HEK293 (cell line): ENCODE results near the gene MSH2.

Source experiments
- CTCF ChIA-PET: fragments of 350-600 bp; formaldehyde crosslinking; extraction: SDS; loops from one replicate; lab custom pipeline; 2021; ENCODE audit warnings: antibody characterized with exemption; lab: Yijun Ruan, JAX
- POLR2A ChIA-PET: fragments of 300-600 bp; formaldehyde crosslinking; extraction: SDS; loops from one replicate; lab custom pipeline; 2020; ENCODE audit warnings: antibody characterized with exemption, inconsistent platforms; lab: Yijun Ruan, JAX
- H3K27ac ChIP-seq: fragments of 200-500 bp; sonication (Bioruptor generic); 2 replicates; pipeline ENCODE4 v1.5.1; 2014; ENCODE audit warnings: low read depth, low read length, control low read depth, inconsistent platforms; ENCODE audit errors: extremely low read depth
- H3K36me3 ChIP-seq, 2 experiments: fragments of 200-500 bp in 1 of 2; sonication (Bioruptor generic) in 1 of 2; 1 replicate in 1 of 2; 2 replicates in 1 of 2; pipeline ENCODE4 v1.5.1; 2014 to 2017; ENCODE audit warnings: inconsistent platforms in 2 of 2, low read length in 2 of 2; ENCODE audit not compliant: control insufficient read depth in 2 of 2, insufficient read depth in 1 of 2
- H3K4me1 ChIP-seq: fragments of 200-500 bp; sonication (Bioruptor generic); 2 replicates; pipeline ENCODE4 v1.5.1; 2014; ENCODE audit warnings: mild to moderate bottlenecking, low read length, inconsistent platforms; ENCODE audit not compliant: control insufficient read depth, insufficient read depth
- H3K4me3 ChIP-seq: 2 replicates; pipeline ENCODE4 v1.5.1; 2011; ENCODE audit warnings: low read depth, mild to moderate bottlenecking, control low read depth, low read length, moderate library complexity
- H3K9me3 ChIP-seq: fragments of 200-500 bp; sonication (Bioruptor generic); 2 replicates; pipeline ENCODE4 v1.5.1; 2014; ENCODE audit warnings: low read depth, low read length, inconsistent platforms; ENCODE audit not compliant: control insufficient read depth, insufficient read depth
- GLIS1 ChIP-seq: fragments of 450-650 bp; formaldehyde crosslinking; IDR thresholded peaks from 2 replicates; pipeline ENCODE4 v1.5.1; 2016; ENCODE audit warnings: missing biosample characterization, missing genetic modification characterization
- GLIS2 ChIP-seq: fragments of 450-650 bp; formaldehyde crosslinking; IDR thresholded peaks from 2 replicates; pipeline ENCODE4 v1.5.1; 2016; ENCODE audit warnings: missing biosample characterization, missing genetic modification characterization
- IKZF3 ChIP-seq: fragments of 450-650 bp; IDR thresholded peaks from 2 replicates; pipeline ENCODE4 v1.5.0; 2018; ENCODE audit warnings: missing biosample characterization, mild to moderate bottlenecking, missing genetic modification characterization, moderate library complexity
- ZBTB1 ChIP-seq: fragments of 450-650 bp; formaldehyde crosslinking; IDR thresholded peaks from 2 replicates; pipeline ENCODE4 v1.5.1; 2016; ENCODE audit warnings: missing biosample characterization, missing genetic modification characterization
- ZBTB44 ChIP-seq: fragments of 450-650 bp; IDR thresholded peaks from 2 replicates; pipeline ENCODE4 v1.5.1; 2018; ENCODE audit warnings: missing biosample characterization, mild to moderate bottlenecking, missing genetic modification characterization
- ZFHX2 ChIP-seq: fragments of 450-650 bp; formaldehyde crosslinking; conservative IDR thresholded peaks from 2 replicates; pipeline ENCODE4 v1.5.1; 2016; ENCODE audit warnings: missing biosample characterization, missing genetic modification characterization
- ZIC2 ChIP-seq: fragments of 450-650 bp; formaldehyde crosslinking; IDR thresholded peaks from 2 replicates; pipeline ENCODE4 v1.5.1; 2016; ENCODE audit warnings: missing biosample characterization, missing genetic modification characterization
- ZNF138 ChIP-seq: fragments of 450-650 bp; formaldehyde crosslinking; IDR thresholded peaks from 2 replicates; pipeline ENCODE4 v1.5.1; 2016; ENCODE audit warnings: missing biosample characterization, missing genetic modification characterization, borderline replicate concordance
- ZNF169 ChIP-seq: fragments of 450-650 bp; formaldehyde crosslinking; IDR thresholded peaks from 2 replicates; pipeline ENCODE4 v1.5.1; 2016; ENCODE audit warnings: missing biosample characterization, missing genetic modification characterization
- ZNF2 ChIP-seq: fragments of 450-650 bp; formaldehyde crosslinking; IDR thresholded peaks from 2 replicates; pipeline ENCODE4 v1.5.1; 2016; ENCODE audit warnings: missing biosample characterization, missing genetic modification characterization
- ZNF221 ChIP-seq: fragments of 450-650 bp; formaldehyde crosslinking; IDR thresholded peaks from 2 replicates; pipeline ENCODE4 v1.5.1; 2017; ENCODE audit warnings: missing biosample characterization, missing genetic modification characterization, borderline replicate concordance
- ZNF223 ChIP-seq: fragments of 450-650 bp; formaldehyde crosslinking; IDR thresholded peaks from 2 replicates; pipeline ENCODE4 v1.5.1; 2016; ENCODE audit warnings: missing biosample characterization, missing genetic modification characterization
- ZNF549 ChIP-seq: fragments of 450-650 bp; IDR thresholded peaks from 2 replicates; pipeline ENCODE4 v1.5.1; 2018; ENCODE audit warnings: missing biosample characterization, missing genetic modification characterization, mild to moderate bottlenecking, inconsistent platforms, moderate library complexity
- ZNF561 ChIP-seq: fragments of 450-650 bp; IDR thresholded peaks from 2 replicates; pipeline ENCODE4 v1.5.1; 2018; ENCODE audit warnings: missing biosample characterization, missing genetic modification characterization, borderline replicate concordance
- ZNF626 ChIP-seq: fragments of 450-650 bp; sonication (Bioruptor Pico); formaldehyde crosslinking; IDR thresholded peaks from 2 replicates; pipeline ENCODE4 v1.5.1; 2018; ENCODE audit warnings: missing biosample characterization, missing genetic modification characterization, inconsistent platforms
- ZNF658 ChIP-seq: fragments of 450-650 bp; formaldehyde crosslinking; IDR thresholded peaks from 2 replicates; pipeline ENCODE4; 2016; ENCODE audit warnings: missing biosample characterization, missing genetic modification characterization
- ZNF701 ChIP-seq: fragments of 450-650 bp; formaldehyde crosslinking; IDR thresholded peaks from 2 replicates; pipeline ENCODE4 v1.5.1; 2016; ENCODE audit warnings: missing biosample characterization, missing genetic modification characterization
- ZNF785 ChIP-seq: fragments of 450-650 bp; formaldehyde crosslinking; IDR thresholded peaks from 2 replicates; pipeline ENCODE4 v1.5.1; 2016; ENCODE audit warnings: missing biosample characterization, missing genetic modification characterization
- ZSCAN18 ChIP-seq: fragments of 450-650 bp; formaldehyde crosslinking; IDR thresholded peaks from 2 replicates; pipeline ENCODE4 v1.5.1; 2016; ENCODE audit warnings: missing biosample characterization, missing genetic modification characterization
- ZSCAN30 ChIP-seq: fragments of 450-650 bp; IDR thresholded peaks from 2 replicates; pipeline ENCODE4 v1.5.1; 2018; ENCODE audit warnings: missing biosample characterization, mild to moderate bottlenecking, missing genetic modification characterization, moderate library complexity

Gene MSH2

DNA sequence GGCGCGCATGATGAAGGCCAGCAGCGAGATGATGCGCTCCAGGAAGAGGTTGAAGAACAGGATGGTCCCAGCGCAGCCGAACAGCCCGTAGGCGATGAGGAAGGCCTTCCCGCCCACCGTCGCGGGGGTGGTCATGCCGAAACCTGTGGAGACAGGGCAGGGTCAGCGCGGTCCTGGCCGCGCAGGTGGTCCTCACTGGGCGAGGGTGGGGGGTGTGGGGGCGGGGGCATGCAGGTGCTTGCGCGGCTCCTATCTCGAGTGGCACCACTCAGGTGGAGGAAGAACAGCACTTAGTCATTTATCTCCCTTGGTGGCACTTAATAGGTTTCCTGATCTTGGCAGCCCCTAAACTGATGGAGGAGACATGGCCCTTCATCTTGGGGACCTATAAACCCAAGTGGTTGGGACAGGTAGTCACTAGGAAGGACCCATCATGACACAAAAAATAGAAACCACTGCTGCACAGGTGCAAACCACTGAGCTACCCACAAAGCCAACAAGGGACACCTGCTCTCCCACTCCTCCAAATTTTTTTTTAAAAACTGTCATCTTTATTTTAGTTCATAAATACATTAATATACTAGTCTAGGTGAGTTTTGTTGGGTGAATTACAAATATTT lies 118.8 kb downstream of the MSH2 start (continued):
- TF ChIP-seq ZFHX2 (tag by site-specific recombination) (no peak), ZNF2 (tag by site-specific recombination) (no peak), ZBTB44 (tag by site-specific recombination) (no peak), ZNF169 (tag by site-specific recombination) (no peak), ZNF549 (tag by site-specific recombination) (no peak)

DNA sequence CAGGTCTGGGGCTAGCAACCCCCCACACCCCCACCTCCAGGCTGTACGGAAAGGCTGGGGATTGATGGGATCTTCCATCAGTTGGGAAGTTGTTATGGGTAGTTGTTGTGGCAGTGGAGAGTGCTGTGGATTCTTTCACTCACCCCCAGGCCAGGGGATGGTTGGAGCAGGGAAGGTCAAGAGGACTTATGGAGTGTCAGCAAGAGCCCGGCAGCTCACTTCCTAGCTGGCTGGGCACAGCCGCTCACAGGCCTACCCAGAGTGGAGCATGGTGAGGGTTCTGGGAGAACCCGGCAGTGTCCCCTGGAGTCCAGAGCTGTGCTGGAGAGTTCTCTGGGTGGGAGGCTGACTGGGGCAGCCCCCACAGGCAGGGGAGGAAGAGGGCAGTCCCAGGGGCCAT lies 122.2 kb downstream of the MSH2 start:
- Histone ChIP-seq H3K4me3 (no peak overlapping the region), H3K27ac (no peak overlapping the region), H3K9me3 (no peaks in the 10 kb centered on the region), H3K36me3 (no peaks in the 10 kb centered on the region), H3K4me1 (no peaks in the 10 kb centered on the region)
- POLR2A ChIA-PET, result no interaction called here
- CTCF ChIA-PET, result no interaction called here
- TF ChIP-seq ZNF223 (tag by site-specific recombination) (no peak), GLIS1 (tag by site-specific recombination) (peak; percentile 26; the same call in 1 of the 2 replicates), IKZF3 (tag by site-specific recombination) (no peak)
- TF ChIP-seq, all 188 proteins: peak for 1

- CTCF ChIA-PET, result interaction anchor here (0.8 kb wide), 1 partner anchor 239 kb away, joined by 3 read pairs; no protein-coding TSS in a partner anchor
- TF ChIP-seq ZSCAN30 (no peak), ZNF701 (tag by site-specific recombination) (no peak), ZBTB1 (tag by site-specific recombination) (no peak), ZNF658 (tag by site-specific recombination) (no peak), ZNF138 (tag by site-specific recombination) (no peak), ZNF561 (tag by site-specific recombination) (no peak), GLIS2 (tag by site-specific recombination) (no peak), ZNF626 (tag by site-specific recombination) (no peak), ZNF785 (tag by site-specific recombination) (no peak), ZNF221 (tag by site-specific recombination) (no peak)
- TF ChIP-seq, all 188 proteins: peak for 0
- Histone ChIP-seq H3K4me3 (no peak overlapping the region), H3K9me3 (no peaks in the 10 kb centered on the region), H3K36me3 (no peaks in the 10 kb centered on the region), H3K27ac (no peak overlapping the region), H3K4me1 (peaks cover under 1% of the 10 kb centered on the region; the same call in 1 of the 2 replicates)
- POLR2A ChIA-PET, result no interaction called here
Measured at GRCh38 chr2:47528455-47528854, 125.5 kb downstream of the MSH2 start.

GRCh38 chr2:47528874-47529273 lies 125.9 kb downstream of the MSH2 start:
- ChIA-PET POLR2A (no interaction called here), CTCF (no interaction called here)
- Histone ChIP-seq H3K27ac (no peak overlapping the region), H3K9me3 (no peaks in the 10 kb centered on the region), H3K4me3 (no peak overlapping the region), H3K36me3 (no peaks in the 10 kb centered on the region), H3K4me1 (peaks cover 5% of the 10 kb centered on the region)
- no peak for TF ChIP-seq ZSCAN18 (tag by site-specific recombination)
- peak; percentile 40 for TF ChIP-seq ZIC2 (tag by site-specific recombination)
